ENCODE data around the gene BPTF.
"Not testable (repeated sequence)": the region's sequence is repeated elsewhere in the genome, so short reads cannot be mapped to it uniquely, and the experiment has no call there.

The BPTF gene

GRCh38 chr17:68019336-68019674 is 194.0 kb downstream of the BPTF start:
- DNase-seq, result no peak

GRCh38 chr17:68019675-68020408 is 194.5 kb downstream of the BPTF start:
- peak; percentile 99 for DNase-seq

- DNase-seq, result no peak
These were observed 195.1 kb downstream of the BPTF start for GRCh38 chr17:68020409-68020756.

- DNase-seq, result not testable (repeated sequence)
These were observed 195.5 kb downstream of the BPTF start for GRCh38 chr17:68020791-68021190.

GRCh38 chr17:68021963-68022362 is 196.7 kb downstream of the BPTF start:
- no peak for DNase-seq

- DNase-seq, result not testable (repeated sequence)
These were observed 197.2 kb downstream of the BPTF start for GRCh38 chr17:68022547-68022946.

- DNase-seq, result no peak
These were observed 204.4 kb downstream of the BPTF start for GRCh38 chr17:68029512-68030215.
